ENCODE results near the gene HUWE1. TPM values are rescaled to one million over a fixed set of nuclear protein-coding genes. Genes with fewer than 3 reads are reported as not detected.
A peak's percentile ranks its signal among the peaks of the same experiment; 100 is the strongest.

Gene HUWE1
- total and polyA plus RNA-seq, 9 of the 15 experiments (the other 6 are each of a cell fraction or from before 2014, with no cell fraction given): 23.9 to 204 (median 65.1) TPM

DNA sequence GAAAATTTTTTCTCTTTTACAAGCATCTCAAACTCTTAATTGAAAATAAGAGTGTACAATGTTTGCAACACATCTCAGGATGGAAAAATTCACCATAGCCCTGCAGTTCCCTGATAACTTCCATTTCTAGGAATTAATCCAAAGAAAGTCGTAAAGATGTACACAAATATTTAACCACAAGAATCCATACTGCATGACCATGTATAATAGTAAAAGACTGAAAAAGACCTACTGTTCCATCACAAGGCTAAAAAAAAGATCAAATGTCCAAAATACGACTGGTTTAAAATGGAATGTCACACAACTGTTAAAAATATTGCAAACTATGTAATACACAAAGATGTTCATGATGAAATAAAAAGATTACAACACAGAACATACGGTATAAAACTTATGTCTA is 32.1 kb downstream of the HUWE1 start:
- POLR2A ChIA-PET: interaction anchor here (0.6 to 1.0 kb wide), 3 partner anchors 9 to 361 kb away, joined by 3 to 4 read pairs (median 4); no protein-coding TSS in a partner anchor
- H3K27ac ChIP-seq (ENCODE audit: extremely low read depth, low read depth, low read length): no peak overlapping the region
- FAIRE-seq: peak; percentile 44
- no peak overlapping the region for H3K4me3 ChIP-seq
- no peak overlapping the region for H2AFZ ChIP-seq (ENCODE audit: low read depth, low read length)
- CTCF ChIA-PET (ENCODE audit: low intra/inter-chr PET ratio): no interaction called here
- no peak for DNase-seq (ENCODE audit: extremely low read depth in 1 of 4, low spot score in 3 of 4)
- ATAC-seq: no peak
- WGBS (ENCODE audit: insufficient coverage, low coverage, missing lambda C conversion rate): 69% methylated on average over 3 of the region's 3 CpGs
- no peak overlapping the region for H3K4me2 ChIP-seq (ENCODE audit: insufficient read depth, low read length)
- no TSS peak for BruUV-seq (replicated peaks)
- H3K36me3 ChIP-seq (ENCODE audit: control insufficient read depth, insufficient read depth, low read length): peaks cover 64% of the 10 kb centered on the region
- intact Hi-C loops (cut with micrococcal nuclease): no loop called here
- H3K9ac ChIP-seq (ENCODE audit: insufficient read depth in 1 of 2, low read depth in 2 of 2, low read length in 2 of 2): no peak overlapping the region
- no peaks in the 10 kb centered on the region; a peak in 2 of 5 replicates for H3K4me1 ChIP-seq (replicated peaks in 1 of 2; ENCODE audit: control insufficient read depth in 2 of 2, insufficient read depth in 2 of 2, low read length in 2 of 2)
- no peaks in the 10 kb centered on the region for H3K9me3 ChIP-seq (replicated peaks; ENCODE audit: control insufficient read depth, insufficient read depth, low read depth, low read length)
- in situ Hi-C loops (cut with MboI): no loop called here
- no peaks in the 10 kb centered on the region for H3K9me1 ChIP-seq (ENCODE audit: control insufficient read depth, insufficient read depth, low read length)
- H3K27me3 ChIP-seq (ENCODE audit: control insufficient read depth in 2 of 2, insufficient read depth in 2 of 2, low read length in 2 of 2): no peaks in the 10 kb centered on the region
- peaks cover 11% of the 10 kb centered on the region; the same call in 1 of the 2 replicates for H4K20me1 ChIP-seq (replicated peaks; ENCODE audit: control insufficient read depth, insufficient read depth, low read length)
- peaks cover 73% of the 10 kb centered on the region for H3K79me2 ChIP-seq (ENCODE audit: control insufficient read depth, insufficient read depth, low read length)
- TF ChIP-seq FOSL1 (tag; conservative IDR thresholded peaks at IDR 0.05) (no peak), BCL6 (CRISPR knock-in tag; IDR thresholded peaks at IDR 0.05) (no peak), IFI16 (CRISPR knock-in tag; IDR thresholded peaks at IDR 0.05) (no peak), POLR2A (conservative IDR thresholded peaks at IDR 0.05) (no peak), ZBED1 (IDR thresholded peaks at IDR 0.05) (no peak), HDAC2 (IDR thresholded peaks at IDR 0.05) (no peak), GABPA (tag; conservative IDR thresholded peaks at IDR 0.05; ENCODE audit: low read depth) (no peak)
- TF ChIP-seq, protein P1, sequence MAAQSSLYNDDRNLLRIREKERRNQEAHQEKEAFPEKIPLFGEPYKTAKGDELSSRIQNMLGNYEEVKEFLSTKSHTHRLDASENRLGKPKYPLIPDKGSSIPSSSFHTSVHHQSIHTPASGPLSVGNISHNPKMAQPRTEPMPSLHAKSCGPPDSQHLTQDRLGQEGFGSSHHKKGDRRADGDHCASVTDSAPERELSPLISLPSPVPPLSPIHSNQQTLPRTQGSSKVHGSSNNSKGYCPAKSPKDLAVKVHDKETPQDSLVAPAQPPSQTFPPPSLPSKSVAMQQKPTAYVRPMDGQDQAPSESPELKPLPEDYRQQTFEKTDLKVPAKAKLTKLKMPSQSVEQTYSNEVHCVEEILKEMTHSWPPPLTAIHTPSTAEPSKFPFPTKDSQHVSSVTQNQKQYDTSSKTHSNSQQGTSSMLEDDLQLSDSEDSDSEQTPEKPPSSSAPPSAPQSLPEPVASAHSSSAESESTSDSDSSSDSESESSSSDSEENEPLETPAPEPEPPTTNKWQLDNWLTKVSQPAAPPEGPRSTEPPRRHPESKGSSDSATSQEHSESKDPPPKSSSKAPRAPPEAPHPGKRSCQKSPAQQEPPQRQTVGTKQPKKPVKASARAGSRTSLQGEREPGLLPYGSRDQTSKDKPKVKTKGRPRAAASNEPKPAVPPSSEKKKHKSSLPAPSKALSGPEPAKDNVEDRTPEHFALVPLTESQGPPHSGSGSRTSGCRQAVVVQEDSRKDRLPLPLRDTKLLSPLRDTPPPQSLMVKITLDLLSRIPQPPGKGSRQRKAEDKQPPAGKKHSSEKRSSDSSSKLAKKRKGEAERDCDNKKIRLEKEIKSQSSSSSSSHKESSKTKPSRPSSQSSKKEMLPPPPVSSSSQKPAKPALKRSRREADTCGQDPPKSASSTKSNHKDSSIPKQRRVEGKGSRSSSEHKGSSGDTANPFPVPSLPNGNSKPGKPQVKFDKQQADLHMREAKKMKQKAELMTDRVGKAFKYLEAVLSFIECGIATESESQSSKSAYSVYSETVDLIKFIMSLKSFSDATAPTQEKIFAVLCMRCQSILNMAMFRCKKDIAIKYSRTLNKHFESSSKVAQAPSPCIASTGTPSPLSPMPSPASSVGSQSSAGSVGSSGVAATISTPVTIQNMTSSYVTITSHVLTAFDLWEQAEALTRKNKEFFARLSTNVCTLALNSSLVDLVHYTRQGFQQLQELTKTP (IDR thresholded peaks at IDR 0.05; ENCODE audit: low read depth in 1 of 2, partially characterized antibody in 2 of 2): no peak
- TF ChIP-seq, protein P2, sequence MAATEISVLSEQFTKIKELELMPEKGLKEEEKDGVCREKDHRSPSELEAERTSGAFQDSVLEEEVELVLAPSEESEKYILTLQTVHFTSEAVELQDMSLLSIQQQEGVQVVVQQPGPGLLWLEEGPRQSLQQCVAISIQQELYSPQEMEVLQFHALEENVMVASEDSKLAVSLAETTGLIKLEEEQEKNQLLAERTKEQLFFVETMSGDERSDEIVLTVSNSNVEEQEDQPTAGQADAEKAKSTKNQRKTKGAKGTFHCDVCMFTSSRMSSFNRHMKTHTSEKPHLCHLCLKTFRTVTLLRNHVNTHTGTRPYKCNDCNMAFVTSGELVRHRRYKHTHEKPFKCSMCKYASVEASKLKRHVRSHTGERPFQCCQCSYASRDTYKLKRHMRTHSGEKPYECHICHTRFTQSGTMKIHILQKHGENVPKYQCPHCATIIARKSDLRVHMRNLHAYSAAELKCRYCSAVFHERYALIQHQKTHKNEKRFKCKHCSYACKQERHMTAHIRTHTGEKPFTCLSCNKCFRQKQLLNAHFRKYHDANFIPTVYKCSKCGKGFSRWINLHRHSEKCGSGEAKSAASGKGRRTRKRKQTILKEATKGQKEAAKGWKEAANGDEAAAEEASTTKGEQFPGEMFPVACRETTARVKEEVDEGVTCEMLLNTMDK (IDR thresholded peaks at IDR 0.05; ENCODE audit: borderline replicate concordance, insufficient read depth, low read depth, low read length, poor library complexity, severe bottlenecking): no peak

All from K562 (cell line).